Osteoblast (primary cell): Measurements from ENCODE around the gene HPCA. TPM values are rescaled to one million over a fixed set of nuclear protein-coding genes. Genes with fewer than 3 reads are reported as not detected.
A peak's percentile ranks its signal among the peaks of the same experiment; 100 is the strongest.

ENCODE experiments used
- DNase-seq: peaks from one replicate; pipeline ENCODE4 v3.0.0; 2011; ENCODE audit warnings: low spot score, mixed read lengths; ENCODE audit not compliant: insufficient read length; ENCODE audit errors: missing footprints
- H2AFZ ChIP-seq: 2 replicates; pipeline ENCODE4 v1.6.0; 2011; ENCODE audit warnings: mild to moderate bottlenecking, low read length
- H3K27ac ChIP-seq: 2 replicates; pipeline ENCODE4 v1.5.1; 2011; ENCODE audit warnings: mild to moderate bottlenecking, low read depth, low read length, moderate library complexity
- H3K27me3 ChIP-seq: 2 replicates; pipeline ENCODE4 v1.6.0; 2012; ENCODE audit warnings: mild to moderate bottlenecking, control low read depth, inconsistent platforms, low read length, moderate library complexity; ENCODE audit not compliant: insufficient read depth
- H3K36me3 ChIP-seq: 2 replicates; pipeline ENCODE4 v1.5.1; 2011; ENCODE audit warnings: mild to moderate bottlenecking, low read length, control low read depth, moderate library complexity; ENCODE audit not compliant: insufficient read depth
- H3K4me1 ChIP-seq: 2 replicates; pipeline ENCODE4 v1.5.1; 2011; ENCODE audit warnings: mild to moderate bottlenecking, low read length, control low read depth, moderate library complexity; ENCODE audit not compliant: insufficient read depth
- H3K4me2 ChIP-seq: 2 replicates; pipeline ENCODE4 v1.6.0; 2011; ENCODE audit warnings: mild to moderate bottlenecking, low read length; ENCODE audit not compliant: insufficient read depth
- H3K4me3 ChIP-seq: fragments of 200-600 bp; sonication (generic); 3 replicates; pipeline ENCODE4 v1.5.1; 2012; ENCODE audit warnings: mild to moderate bottlenecking, low read length, inconsistent platforms; ENCODE audit not compliant: insufficient read depth
- H3K79me2 ChIP-seq: 2 replicates; pipeline ENCODE4 v1.6.0; 2012; ENCODE audit warnings: mild to moderate bottlenecking, low read length, control low read depth, inconsistent platforms; ENCODE audit not compliant: insufficient read depth
- H3K9me3 ChIP-seq: 2 replicates; pipeline ENCODE4 v1.5.1; 2011; ENCODE audit warnings: low read depth, low read length, control low read depth
- H4K20me1 ChIP-seq: 2 replicates; pipeline ENCODE4 v1.6.0; 2012; ENCODE audit warnings: mild to moderate bottlenecking, low read length, control low read depth; ENCODE audit not compliant: insufficient read depth
- total RNA-seq: library from RNA; depleted of rRNA; stranded (reverse); fragments of >200 nt; gene quantifications from 2 replicates; pipeline ENCODE4 v1.2.3, GENCODE V29; 2012
- TF ChIP-seq, protein P1 (sequence below): IDR thresholded peaks from 2 replicates; pipeline ENCODE4 v1.5.1; 2011; ENCODE audit warnings: mild to moderate bottlenecking, low read depth, low read length, moderate library complexity; ENCODE audit errors: extremely low read depth

The HPCA gene
- total RNA-seq, 1 donor, result not detected

- TF ChIP-seq, protein P1, sequence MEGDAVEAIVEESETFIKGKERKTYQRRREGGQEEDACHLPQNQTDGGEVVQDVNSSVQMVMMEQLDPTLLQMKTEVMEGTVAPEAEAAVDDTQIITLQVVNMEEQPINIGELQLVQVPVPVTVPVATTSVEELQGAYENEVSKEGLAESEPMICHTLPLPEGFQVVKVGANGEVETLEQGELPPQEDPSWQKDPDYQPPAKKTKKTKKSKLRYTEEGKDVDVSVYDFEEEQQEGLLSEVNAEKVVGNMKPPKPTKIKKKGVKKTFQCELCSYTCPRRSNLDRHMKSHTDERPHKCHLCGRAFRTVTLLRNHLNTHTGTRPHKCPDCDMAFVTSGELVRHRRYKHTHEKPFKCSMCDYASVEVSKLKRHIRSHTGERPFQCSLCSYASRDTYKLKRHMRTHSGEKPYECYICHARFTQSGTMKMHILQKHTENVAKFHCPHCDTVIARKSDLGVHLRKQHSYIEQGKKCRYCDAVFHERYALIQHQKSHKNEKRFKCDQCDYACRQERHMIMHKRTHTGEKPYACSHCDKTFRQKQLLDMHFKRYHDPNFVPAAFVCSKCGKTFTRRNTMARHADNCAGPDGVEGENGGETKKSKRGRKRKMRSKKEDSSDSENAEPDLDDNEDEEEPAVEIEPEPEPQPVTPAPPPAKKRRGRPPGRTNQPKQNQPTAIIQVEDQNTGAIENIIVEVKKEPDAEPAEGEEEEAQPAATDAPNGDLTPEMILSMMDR, result no peak
- peak; percentile 41 for DNase-seq
- Histone ChIP-seq H3K27ac (no peak overlapping the region), H3K9me3 (no peaks in the 10 kb centered on the region), H3K4me2 (no peak overlapping the region), H3K27me3 (peaks cover 6% of the 10 kb centered on the region), H3K4me1 (no peaks in the 10 kb centered on the region), H4K20me1 (no peaks in the 10 kb centered on the region), H3K36me3 (no peaks in the 10 kb centered on the region), H3K4me3 (no peak overlapping the region), H3K79me2 (no peaks in the 10 kb centered on the region), H2AFZ (no peak overlapping the region)
These were observed 20.4 kb downstream of the HPCA start for GRCh38 chr1:32906654-32907053.

DNA sequence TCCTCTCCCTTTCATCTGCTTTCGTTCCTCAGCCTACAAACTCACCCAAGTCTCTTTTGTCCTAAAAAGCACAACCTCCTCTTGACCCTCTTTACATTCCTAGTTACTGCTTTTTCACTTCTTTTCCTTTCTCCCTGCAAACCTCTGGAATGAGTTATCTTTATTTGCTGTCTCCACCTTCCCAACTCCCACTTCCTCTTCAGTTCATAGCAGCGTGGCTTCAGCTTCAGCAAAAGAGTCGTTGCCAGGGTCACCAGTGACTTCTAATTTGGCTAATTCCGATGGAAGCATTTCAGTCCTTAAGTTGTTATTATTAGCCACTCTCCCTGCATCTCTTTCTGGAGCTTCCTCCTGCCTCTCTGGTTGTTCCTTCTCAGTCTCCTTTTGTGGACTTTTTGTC is 21.1 kb downstream of the HPCA start:
- no peak overlapping the region for H3K27ac ChIP-seq
- no peaks in the 10 kb centered on the region for H3K79me2 ChIP-seq
- H3K4me1 ChIP-seq, result no peaks in the 10 kb centered on the region
- H4K20me1 ChIP-seq, result no peaks in the 10 kb centered on the region
- peak overlapping the region; percentile 48 for H3K4me2 ChIP-seq
- TF ChIP-seq, protein P1, result no peak
- peak overlapping the region; percentile 28 for H2AFZ ChIP-seq
- H3K27me3 ChIP-seq, result peaks cover 9% of the 10 kb centered on the region
- peak; percentile 59 for DNase-seq
- no peak overlapping the region for H3K4me3 ChIP-seq
- no peaks in the 10 kb centered on the region for H3K9me3 ChIP-seq
- no peaks in the 10 kb centered on the region for H3K36me3 ChIP-seq

DNA sequence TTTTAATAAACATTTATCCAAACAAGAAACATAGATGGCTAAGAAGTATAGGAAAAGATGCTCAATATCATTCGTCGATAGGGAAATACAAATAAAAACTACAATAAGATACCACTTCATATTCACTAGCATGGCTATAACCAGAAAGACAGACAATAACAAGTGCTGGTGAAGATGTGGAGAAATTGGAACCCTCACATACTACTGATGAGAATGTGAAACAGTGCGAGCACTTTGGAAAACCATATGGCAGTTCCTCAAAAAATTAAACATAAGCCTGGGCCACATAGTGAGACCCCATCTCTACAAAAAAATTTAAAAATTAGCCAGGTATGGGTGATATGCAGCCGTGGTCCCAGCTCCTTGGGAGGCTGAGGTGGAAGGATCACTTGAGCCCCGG is 24.0 kb downstream of the HPCA start:
- H3K27ac ChIP-seq, result no peak overlapping the region
- H3K27me3 ChIP-seq, result peaks cover 4% of the 10 kb centered on the region
- DNase-seq, result no peak
- no peaks in the 10 kb centered on the region for H3K36me3 ChIP-seq
- no peaks in the 10 kb centered on the region for H4K20me1 ChIP-seq
- H3K79me2 ChIP-seq, result no peaks in the 10 kb centered on the region
- TF ChIP-seq, protein P1, result no peak
- H2AFZ ChIP-seq, result no peak overlapping the region
- no peaks in the 10 kb centered on the region for H3K9me3 ChIP-seq
- no peak overlapping the region for H3K4me2 ChIP-seq
- no peaks in the 10 kb centered on the region for H3K4me1 ChIP-seq
- no peak overlapping the region for H3K4me3 ChIP-seq

DNA sequence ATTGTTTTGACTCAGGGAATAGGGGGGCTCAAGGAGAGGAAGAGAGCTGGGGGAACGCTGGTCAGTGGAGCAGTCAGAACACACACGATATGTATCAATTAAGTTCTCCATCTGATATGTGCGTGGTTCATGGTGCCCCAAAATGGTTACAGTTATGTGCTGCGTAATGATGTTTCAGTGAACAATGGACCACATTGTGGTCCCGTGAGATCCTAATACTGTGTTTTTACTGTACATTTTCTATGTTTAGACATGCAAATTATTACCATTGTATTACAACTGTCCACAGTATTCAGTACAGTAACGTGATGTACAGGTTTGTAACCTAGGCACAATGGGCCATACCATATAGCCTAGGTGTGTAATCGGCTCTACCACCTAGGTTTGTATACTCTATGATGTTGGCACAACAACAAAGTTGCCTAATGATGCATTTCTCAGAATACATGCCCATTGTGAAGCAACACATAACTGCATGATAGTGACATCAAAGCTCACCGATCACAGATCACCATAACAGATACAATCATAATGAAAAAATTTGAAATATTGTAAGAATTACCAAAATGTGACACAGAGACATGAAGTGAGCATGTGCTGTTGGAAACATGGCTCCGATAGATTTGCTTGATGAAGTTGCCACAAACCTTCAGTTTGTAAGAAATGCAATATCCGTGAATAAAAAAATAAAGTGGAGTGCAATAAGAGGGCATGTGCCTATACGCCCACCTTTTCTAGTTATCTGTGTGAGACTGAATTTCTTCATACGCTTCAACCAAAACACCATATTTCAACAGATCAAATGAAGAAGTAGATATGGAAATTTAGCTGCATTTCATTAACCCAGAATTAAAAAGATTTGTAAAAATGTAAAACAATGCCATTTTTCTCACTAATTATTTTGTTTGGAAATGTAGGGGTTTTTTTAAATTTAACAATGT is 29.7 kb downstream of the HPCA start:
- H3K36me3 ChIP-seq, result no peaks in the 10 kb centered on the region
- H3K4me1 ChIP-seq, result peaks cover 12% of the 10 kb centered on the region
- TF ChIP-seq, protein P1, result no peak
- no peak overlapping the region for H3K4me3 ChIP-seq
- no peak for DNase-seq
- H3K27me3 ChIP-seq, result peaks cover 4% of the 10 kb centered on the region
- no peaks in the 10 kb centered on the region for H4K20me1 ChIP-seq
- H3K79me2 ChIP-seq, result no peaks in the 10 kb centered on the region
- H3K4me2 ChIP-seq, result no peak overlapping the region
- H3K9me3 ChIP-seq, result no peaks in the 10 kb centered on the region
- H3K27ac ChIP-seq, result no peak overlapping the region
- H2AFZ ChIP-seq, result no peak overlapping the region
